Activated naive CD4-positive, alpha-beta T cell treated with anti-CD3 and anti-CD28 coated beads, Interleukin-2, amount 50 U/mL, for 16 hours (primary cell): ENCODE measurements around the gene FMNL2.
"Not testable (repeated sequence)": the region's sequence is repeated elsewhere in the genome, so short reads cannot be mapped to it uniquely, and the experiment has no call there.

Experiments
- DNase-seq: peaks from one replicate; pipeline ENCODE4 v3.0.0-alpha.2; 2020

The FMNL2 gene

GRCh38 chr2:152474523-152474922, 139.5 kb downstream of the FMNL2 start:
- DNase-seq = not testable (repeated sequence)

DNA sequence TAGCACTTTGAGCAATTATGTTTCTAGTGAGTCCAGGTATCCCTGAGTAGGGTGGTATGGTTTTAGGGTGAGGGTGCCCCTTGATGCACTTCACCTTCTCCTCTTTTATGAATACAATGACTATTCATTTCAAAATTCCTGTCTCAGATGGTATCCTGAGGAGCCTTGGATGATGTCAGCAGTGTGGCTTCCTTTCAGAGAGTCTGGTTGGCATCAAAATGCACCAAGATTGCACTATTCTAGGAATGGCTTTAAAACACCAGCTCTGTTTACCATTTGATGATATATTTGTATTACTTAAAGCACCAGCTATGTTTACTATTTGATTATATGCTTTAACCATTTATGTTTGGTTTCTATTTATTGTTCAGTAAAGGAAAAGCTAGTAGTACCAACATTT, 141.0 kb downstream of the FMNL2 start:
- no peak for DNase-seq

DNA sequence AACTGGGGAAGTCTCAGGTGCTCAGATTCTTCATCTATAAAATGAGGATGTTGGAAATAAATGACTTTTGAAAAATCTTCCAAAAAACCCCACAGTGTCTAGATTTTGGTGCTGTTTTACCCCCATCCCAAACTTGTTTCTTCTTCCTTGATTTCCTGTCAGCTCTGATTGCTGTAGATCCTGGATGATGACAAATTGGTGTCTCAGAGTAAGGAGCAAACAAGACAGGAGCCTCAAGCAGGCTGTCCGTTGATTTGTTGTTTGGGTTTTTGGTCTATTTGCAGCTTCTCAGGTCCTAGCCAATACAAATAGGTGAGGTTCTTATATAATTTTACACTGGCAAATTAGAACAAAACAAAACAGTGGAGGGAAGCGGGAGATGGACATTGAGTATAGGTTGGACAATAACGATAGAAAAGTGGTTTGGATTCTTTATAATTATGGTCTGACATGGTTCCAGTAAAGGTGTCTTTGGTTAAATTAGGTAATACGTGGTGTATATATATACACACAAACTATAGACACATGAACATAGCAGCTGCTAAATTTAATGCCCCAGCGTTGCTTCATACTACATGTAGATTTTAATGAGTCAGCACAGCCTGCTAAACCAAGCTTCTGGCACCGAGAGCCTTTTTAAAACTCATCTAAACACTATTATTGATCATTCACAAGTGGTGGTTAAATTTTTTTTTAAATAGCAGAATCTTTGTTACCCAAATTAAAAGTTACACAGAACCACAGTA, 142.5 kb downstream of the FMNL2 start:
- no peak for DNase-seq

- no peak for DNase-seq
Observed at GRCh38 chr2:152479282-152479681, 144.3 kb downstream of the FMNL2 start.

- no peak for DNase-seq
Observed at GRCh38 chr2:152480821-152481399, 145.9 kb downstream of the FMNL2 start.

- no peak for DNase-seq
Observed at GRCh38 chr2:152481881-152482583, 147.1 kb downstream of the FMNL2 start.

DNA sequence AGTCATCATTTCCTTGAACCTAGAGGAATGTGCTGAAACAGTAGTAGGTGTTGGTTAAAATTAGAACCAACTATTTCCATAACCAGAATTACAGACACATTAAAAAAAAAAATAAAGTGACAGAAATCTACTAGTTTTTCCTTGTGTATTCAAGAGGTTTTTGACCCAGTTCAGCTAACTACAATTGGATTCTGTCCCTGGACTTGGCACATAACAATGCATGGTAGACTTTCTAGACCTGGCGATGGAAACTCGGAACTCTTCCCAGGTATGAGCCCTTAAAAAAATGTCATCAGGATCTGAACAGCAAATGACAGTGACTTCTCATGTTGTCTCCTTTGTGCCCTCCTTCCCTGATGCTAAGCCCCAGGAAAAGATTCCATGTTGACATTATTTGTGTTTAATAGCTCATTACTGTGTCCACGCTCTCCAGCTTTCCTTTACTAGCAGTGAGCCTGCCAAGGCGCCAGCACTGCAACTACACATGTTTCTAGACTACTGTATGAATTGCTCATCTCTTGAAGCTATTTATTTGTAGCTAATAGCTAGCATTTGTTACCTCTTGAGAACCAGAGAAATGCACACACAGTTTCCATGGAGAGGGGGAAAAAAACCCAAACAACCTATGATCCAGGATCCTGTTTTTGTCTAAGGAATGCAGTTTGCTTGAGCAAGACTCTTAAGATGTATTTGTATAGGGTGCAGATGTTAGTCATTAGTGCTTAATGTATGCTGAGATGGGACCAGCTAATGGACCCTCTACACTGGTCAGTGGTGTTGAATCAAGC, 148.5 kb downstream of the FMNL2 start:
- no peak for DNase-seq

GRCh38 chr2:152485954-152486736, 151.2 kb downstream of the FMNL2 start:
- DNase-seq = no peak

DNA sequence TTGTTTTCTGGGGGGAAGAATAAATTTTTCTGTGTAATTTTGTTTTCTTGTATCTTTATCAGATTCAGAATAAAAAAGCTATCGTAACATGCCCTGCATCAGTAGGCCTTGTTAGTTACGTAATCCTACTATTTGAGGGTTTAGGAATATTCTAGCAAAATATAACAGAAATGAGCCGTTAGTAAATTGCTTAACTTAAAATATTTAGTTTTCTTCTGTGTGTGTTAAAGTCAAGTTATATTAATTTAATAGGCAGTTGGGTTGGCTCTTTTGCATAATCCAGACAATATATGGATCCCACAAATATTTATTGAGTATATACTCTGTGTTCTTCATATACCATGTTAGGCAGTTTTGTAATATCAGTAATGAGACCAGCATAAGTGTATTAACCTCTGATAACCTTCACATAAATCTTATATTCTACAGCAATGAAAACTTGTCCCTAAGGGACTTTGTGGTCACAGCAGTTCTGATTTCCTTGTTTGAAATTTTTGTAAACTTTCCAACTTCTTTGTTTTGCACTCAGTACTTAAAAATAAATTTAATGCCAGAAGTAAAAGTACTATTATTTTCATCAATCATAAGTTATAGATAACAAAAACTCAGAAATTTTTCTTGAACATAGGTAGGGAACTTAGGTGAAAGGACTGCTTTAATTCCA, 151.9 kb downstream of the FMNL2 start:
- DNase-seq = no peak

GRCh38 chr2:152488075-152488474, 153.1 kb downstream of the FMNL2 start:
- DNase-seq = no peak

DNA sequence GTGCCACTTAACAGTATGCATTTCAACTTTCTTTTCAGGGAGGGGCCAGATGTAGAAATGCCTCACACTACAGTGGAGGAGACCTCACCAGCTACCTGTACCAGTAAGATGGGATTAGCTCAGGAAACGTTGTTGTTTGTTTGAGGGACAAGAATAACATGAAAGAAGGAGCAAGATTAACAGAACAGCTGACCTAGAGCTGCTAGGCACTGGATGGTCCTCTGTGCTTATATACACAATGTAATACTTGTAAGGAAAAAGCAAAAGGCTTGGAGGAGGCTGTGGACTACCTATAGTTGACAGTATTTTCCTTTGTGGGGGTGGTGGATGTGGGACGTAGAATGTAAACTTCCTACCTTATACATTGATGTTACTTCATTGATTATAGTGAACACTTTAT, 154.4 kb downstream of the FMNL2 start:
- no peak for DNase-seq

DNA sequence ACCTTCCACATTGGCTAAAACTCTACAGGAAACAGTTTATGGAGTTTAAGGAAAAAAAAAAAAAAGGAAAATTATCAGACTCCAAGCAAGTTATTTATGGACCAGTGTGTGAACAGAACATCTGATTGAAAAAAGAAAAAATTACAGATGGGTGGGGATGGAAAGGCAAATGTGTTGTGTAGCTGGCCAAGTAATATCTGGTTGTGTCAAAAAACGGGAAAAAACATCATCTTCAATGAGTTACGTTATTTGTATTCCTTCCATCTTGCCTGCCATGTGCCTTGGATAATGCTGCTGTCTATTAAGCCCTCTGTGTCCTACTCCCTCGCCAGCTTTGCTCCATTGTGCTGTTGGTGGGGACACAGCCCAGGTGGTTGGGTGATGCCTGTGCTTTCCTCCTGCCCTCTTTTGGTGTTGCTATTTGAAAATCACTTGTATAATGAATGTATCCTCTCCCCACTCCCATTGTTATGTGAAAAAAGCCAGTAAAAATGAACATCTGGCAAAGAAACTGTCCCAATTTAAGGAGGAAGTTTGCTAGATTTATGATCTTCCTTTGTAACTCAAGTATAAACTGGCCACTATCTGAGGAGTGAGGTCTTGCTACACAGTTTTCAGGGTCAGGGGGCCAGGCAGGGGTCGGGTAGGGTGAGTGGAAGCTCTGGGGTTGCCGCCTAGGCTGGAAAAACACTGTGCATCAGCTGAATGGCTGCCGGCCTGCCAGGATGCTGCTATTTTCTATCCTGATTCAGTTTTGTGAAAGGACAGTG, 155.9 kb downstream of the FMNL2 start:
- DNase-seq = no peak

DNA sequence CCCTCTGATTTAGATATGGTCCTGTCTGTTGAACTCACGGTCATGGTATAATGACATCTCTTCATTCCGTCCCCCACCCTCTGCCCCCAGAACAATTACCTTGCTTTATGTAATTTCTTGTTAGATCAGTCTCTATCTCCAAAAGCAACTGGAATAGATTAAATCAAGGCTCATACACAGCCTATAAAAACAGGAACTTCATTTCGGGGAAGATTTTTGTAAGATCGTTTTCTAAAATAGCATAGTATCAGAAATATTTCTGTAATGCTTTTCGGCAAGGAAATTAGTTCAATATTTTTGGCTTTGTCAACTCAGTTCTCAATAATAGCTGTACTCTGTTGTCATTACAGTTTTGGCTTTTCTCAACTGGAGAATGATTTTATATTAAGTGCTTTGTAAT, 157.2 kb downstream of the FMNL2 start:
- no peak for DNase-seq

DNA sequence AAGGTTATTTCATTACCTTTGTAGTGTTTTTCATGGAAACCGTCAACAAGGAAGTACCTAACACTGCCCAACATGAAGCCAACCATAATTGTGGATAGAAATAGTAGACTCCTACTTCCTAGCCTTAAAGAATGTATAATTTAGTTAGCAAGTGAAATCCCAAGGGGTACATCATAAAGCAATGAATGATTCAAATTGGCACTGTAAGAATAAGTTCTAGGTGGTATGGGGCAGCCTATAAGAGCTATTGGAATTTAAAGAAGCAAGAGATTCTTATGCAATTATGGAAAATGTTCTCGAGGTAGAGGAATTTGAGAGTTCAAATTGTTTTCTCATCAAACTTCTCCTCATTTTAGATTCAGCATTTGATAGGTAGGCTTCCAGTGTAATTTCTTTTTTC, 157.9 kb downstream of the FMNL2 start:
- no peak for DNase-seq

DNA sequence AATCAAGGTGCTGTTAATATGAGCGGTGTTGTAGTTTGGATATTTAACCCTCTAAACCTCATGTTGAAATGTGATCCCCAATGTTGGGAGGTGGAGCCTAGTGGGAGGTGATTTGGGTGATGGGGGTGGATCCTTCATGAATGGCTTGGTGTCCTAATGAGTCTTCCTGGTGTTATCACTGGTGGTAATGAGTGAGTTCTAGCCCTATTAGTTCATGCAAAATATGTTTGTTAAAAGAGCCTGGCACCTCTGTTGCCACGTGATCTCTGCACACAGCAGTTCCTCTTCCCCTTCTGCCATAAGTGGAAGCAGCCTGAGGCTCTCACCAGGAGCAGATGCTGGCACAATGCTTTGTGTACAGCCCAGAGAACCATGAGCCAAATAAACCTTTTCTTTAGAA, 158.4 kb downstream of the FMNL2 start:
- DNase-seq = no peak

GRCh38 chr2:152493945-152494528, 159.1 kb downstream of the FMNL2 start:
- DNase-seq = no peak

DNA sequence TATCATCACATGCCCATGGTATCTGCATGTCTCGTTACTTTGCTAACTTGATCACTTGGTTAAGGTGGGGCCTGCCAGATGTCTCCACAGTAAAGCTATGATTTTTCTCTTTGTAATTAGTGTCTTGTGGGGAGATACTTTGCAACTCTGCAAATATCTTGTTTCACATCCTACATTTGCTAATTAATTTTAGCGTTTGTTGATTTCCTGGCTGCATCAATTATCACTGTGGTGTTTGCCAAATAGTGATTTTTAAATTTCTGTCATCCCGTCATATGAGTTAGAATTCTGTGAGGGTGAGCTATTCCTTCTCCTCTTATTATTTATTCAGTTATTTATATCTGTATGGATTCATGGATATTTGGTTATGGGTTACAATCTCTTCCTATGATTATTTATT, 161.4 kb downstream of the FMNL2 start:
- no peak for DNase-seq

GRCh38 chr2:152497481-152498052, 162.6 kb downstream of the FMNL2 start:
- no peak for DNase-seq

GRCh38 chr2:152499331-152499816, 164.4 kb downstream of the FMNL2 start:
- no peak for DNase-seq
